Panc1 (cell line): ENCODE measurements around the gene KCNMB1. TPM values are rescaled to one million over a fixed set of nuclear protein-coding genes. Genes with fewer than 3 reads are reported as not detected.

Experiments
- ATAC-seq: fragments of 200-7000 bp; cut with Tn5 transposase; 2 replicates; pipeline ENCODE4 v1.9.1; 2020; ENCODE audit warnings: mild to moderate bottlenecking, moderate library complexity
- BruUV-seq: library from RNA; stranded (reverse); fragments of 400-500 nt; replicated peaks from 2 replicates; lab custom pipeline; 2021; lab: Mats Ljungman, UMichigan
- CTCF ChIA-PET: fragments of 300-600 bp; sonication (Branson Sonifier 250); formaldehyde crosslinking; loops from one replicate; lab custom pipeline; 2022; ENCODE audit warnings: antibody characterized with exemption; lab: Charles Lee
- POLR2A ChIA-PET: fragments of 300-600 bp; sonication (Branson Sonifier 250); formaldehyde crosslinking; loops from one replicate; lab custom pipeline; 2022; ENCODE audit warnings: antibody characterized with exemption; lab: Charles Lee
- DNase-seq: peaks from one replicate; pipeline ENCODE4 v3.0.0-alpha.2; 2010; ENCODE audit warnings: low read depth, low spot score
- H3K27ac ChIP-seq: 2 replicates; pipeline ENCODE4 v1.5.1; 2011; ENCODE audit warnings: mild to moderate bottlenecking, low read length, inconsistent platforms
- H3K27me3 ChIP-seq: fragments of 200-500 bp; sonication (Bioruptor generic); 2 replicates; pipeline ENCODE4 v1.6.0; 2014; ENCODE audit warnings: low read length, inconsistent platforms; ENCODE audit not compliant: control insufficient read depth, insufficient read depth
- H3K36me3 ChIP-seq: fragments of 200-500 bp; sonication (Bioruptor generic); 2 replicates; pipeline ENCODE4 v1.5.1; 2014; ENCODE audit warnings: inconsistent platforms, mild to moderate bottlenecking, low read length, moderate library complexity; ENCODE audit not compliant: control insufficient read depth, insufficient read depth
- H3K4me1 ChIP-seq: 2 replicates; pipeline ENCODE4 v1.5.1; 2011; ENCODE audit warnings: inconsistent platforms, mild to moderate bottlenecking, low read length, moderate library complexity; ENCODE audit not compliant: control insufficient read depth, insufficient read depth
- H3K4me3 ChIP-seq, 2 experiments: 2 replicates each; pipeline ENCODE4 v1.5.1; 2011 to 2012; ENCODE audit warnings: low read depth in 2 of 2, low read length in 2 of 2, mild to moderate bottlenecking in 2 of 2, inconsistent platforms in 1 of 2, moderate library complexity in 1 of 2
- H3K9me3 ChIP-seq: fragments of 200-500 bp; sonication (Bioruptor generic); 2 replicates; pipeline ENCODE4 v1.5.1; 2014; ENCODE audit warnings: low read depth, mild to moderate bottlenecking, inconsistent platforms, low read length, moderate library complexity; ENCODE audit not compliant: control insufficient read depth, insufficient read depth
- POLR2AphosphoS5 ChIP-seq: IDR thresholded peaks from 2 replicates; pipeline ENCODE4 v1.6.1; 2012; ENCODE audit warnings: mild to moderate bottlenecking, low read depth, low read length, moderate library complexity
- REST ChIP-seq, 2 experiments: IDR thresholded peaks; 2 replicates each; pipeline ENCODE4 v1.6.1; 2011 to 2012; ENCODE audit warnings: low read depth in 2 of 2, control low read depth in 1 of 2, low read length in 1 of 2, mild to moderate bottlenecking in 1 of 2, moderate library complexity in 1 of 2; ENCODE audit not compliant: insufficient read depth in 1 of 2
- SIN3A ChIP-seq: IDR thresholded peaks from 2 replicates; pipeline ENCODE4 v1.6.1; 2012; ENCODE audit warnings: low read depth, mild to moderate bottlenecking, low read length, moderate library complexity, borderline replicate concordance; ENCODE audit not compliant: insufficient read depth
- TCF7L2 ChIP-seq: IDR thresholded peaks from 2 replicates; pipeline ENCODE4 v1.6.1; 2011; ENCODE audit warnings: mild to moderate bottlenecking, low read depth, low read length, inconsistent platforms
- in situ Hi-C: cut with HindIII; loops from 2 replicates; pipeline ENCODE4 v1.10.0; 2016; ENCODE audit warnings: low sequenced_read_pairs, low pct_unique_long_range_greater_than_20kb
- intact Hi-C: fragments of 100-400 bp; cut with micrococcal nuclease; formaldehyde crosslinking; loops from one replicate; pipeline ENCODE4 v1.10.0; 2022; ENCODE audit not compliant: unreplicated experiment
- total RNA-seq: library from RNA; stranded (reverse); gene quantifications from one replicate; pipeline ENCODE4 v1.2.1, GENCODE V29; 2021; ENCODE audit not compliant: unreplicated experiment
- TF ChIP-seq, protein P1 (sequence below): fragments of 450-650 bp; IDR thresholded peaks from 2 replicates; pipeline ENCODE4 v1.5.1; 2017; ENCODE audit warnings: mild to moderate bottlenecking

Gene KCNMB1
- total RNA-seq, 1 experiment from 2014 or later: not detected

DNA sequence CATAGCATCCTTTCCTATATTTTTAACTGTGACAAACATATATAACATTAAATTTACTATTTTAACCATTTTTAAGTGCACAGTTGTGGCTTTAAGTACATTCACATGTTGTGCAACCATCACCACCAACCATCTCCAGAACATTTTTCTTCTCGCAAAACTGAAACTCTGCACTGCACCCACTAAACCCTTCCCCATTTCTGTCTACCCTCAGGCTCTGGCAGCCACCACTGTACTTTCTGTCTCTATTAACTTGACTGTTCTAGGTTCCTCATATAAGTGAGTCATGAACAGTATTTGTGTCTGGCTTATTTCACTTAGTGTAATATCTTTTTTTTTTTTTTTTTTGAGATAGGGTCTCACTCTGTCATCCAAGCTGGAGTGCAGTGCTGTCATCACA, 25.5 kb downstream of the KCNMB1 start:
- H3K27ac ChIP-seq: no peak overlapping the region
- CTCF ChIA-PET: no interaction called here
- no peaks in the 10 kb centered on the region for H3K9me3 ChIP-seq
- TF ChIP-seq REST (IDR thresholded peaks at IDR 0.05; ENCODE audit: insufficient read depth in 1 of 2, low read depth in 2 of 2, low read length in 1 of 2) (no peak), TCF7L2 (no peak), SIN3A (no peak), POLR2AphosphoS5 (no peak)
- TF ChIP-seq, protein P1, sequence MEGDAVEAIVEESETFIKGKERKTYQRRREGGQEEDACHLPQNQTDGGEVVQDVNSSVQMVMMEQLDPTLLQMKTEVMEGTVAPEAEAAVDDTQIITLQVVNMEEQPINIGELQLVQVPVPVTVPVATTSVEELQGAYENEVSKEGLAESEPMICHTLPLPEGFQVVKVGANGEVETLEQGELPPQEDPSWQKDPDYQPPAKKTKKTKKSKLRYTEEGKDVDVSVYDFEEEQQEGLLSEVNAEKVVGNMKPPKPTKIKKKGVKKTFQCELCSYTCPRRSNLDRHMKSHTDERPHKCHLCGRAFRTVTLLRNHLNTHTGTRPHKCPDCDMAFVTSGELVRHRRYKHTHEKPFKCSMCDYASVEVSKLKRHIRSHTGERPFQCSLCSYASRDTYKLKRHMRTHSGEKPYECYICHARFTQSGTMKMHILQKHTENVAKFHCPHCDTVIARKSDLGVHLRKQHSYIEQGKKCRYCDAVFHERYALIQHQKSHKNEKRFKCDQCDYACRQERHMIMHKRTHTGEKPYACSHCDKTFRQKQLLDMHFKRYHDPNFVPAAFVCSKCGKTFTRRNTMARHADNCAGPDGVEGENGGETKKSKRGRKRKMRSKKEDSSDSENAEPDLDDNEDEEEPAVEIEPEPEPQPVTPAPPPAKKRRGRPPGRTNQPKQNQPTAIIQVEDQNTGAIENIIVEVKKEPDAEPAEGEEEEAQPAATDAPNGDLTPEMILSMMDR: no peak
- POLR2A ChIA-PET: no interaction called here
- no TSS peak for BruUV-seq
- no peak overlapping the region for H3K4me3 ChIP-seq
- in situ Hi-C loops: no loop called here
- DNase-seq: no peak
- peaks cover 3% of the 10 kb centered on the region; the same call in 1 of the 2 replicates for H3K27me3 ChIP-seq
- no peaks in the 10 kb centered on the region for H3K36me3 ChIP-seq
- H3K4me1 ChIP-seq: no peaks in the 10 kb centered on the region
- intact Hi-C loops: no loop called here
- ATAC-seq: no peak

DNA sequence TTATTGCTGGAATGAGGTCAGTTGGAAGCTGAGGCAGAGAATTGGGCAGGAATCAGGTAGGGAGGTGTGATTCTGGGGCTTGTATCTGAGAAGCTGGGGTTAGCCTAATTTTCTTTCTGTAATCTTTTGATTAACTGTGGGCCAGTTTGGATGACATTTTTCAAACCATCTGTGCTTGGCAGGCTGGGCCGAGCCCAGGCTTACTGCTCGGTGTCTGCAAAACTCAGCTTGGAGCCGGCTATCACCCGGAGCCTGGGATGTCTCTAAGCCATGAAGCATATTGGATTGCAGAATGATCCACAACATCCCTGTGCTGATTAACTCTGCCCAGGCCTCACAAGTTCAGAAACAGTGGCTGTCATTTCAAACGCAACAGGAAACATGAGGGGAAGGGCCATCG, 26.5 kb downstream of the KCNMB1 start:
- no peak for TF ChIP-seq REST (IDR thresholded peaks at IDR 0.05; ENCODE audit: insufficient read depth in 1 of 2, low read depth in 2 of 2, low read length in 1 of 2)
- intact Hi-C loops (no loop called here), in situ Hi-C loops (no loop called here)
- CTCF ChIA-PET: no interaction called here
- Histone ChIP-seq H3K27ac (no peak overlapping the region), H3K4me1 (no peaks in the 10 kb centered on the region), H3K4me3 (no peak overlapping the region), H3K27me3 (peaks cover 1% of the 10 kb centered on the region; the same call in 1 of the 2 replicates), H3K36me3 (no peaks in the 10 kb centered on the region), H3K9me3 (no peaks in the 10 kb centered on the region)
- ATAC-seq: no peak
- POLR2A ChIA-PET: no interaction called here
- no TSS peak for BruUV-seq
- no peak for DNase-seq
